Fibroblast of villous mesenchyme (primary cell): ENCODE data around the gene ABHD17A. TPM values are rescaled to one million over a fixed set of nuclear protein-coding genes. Genes with fewer than 3 reads are reported as not detected.

Source experiments
- DNase-seq: peaks from one replicate; pipeline ENCODE4 v3.0.0-alpha.2; 2010; ENCODE audit warnings: low read depth
- H3K4me3 ChIP-seq: 2 replicates; pipeline ENCODE4 v1.5.1; 2011; ENCODE audit warnings: low read depth, mild to moderate bottlenecking, low read length
- CTCF ChIP-seq: IDR thresholded peaks from 2 replicates; pipeline ENCODE4 v1.5.1; 2012; ENCODE audit warnings: low read depth, mild to moderate bottlenecking, low read length; ENCODE audit not compliant: insufficient read depth
- total RNA-seq: library from RNA; depleted of rRNA; stranded (reverse); fragments of >200 nt; gene quantifications from 2 replicates; pipeline ENCODE4 v1.2.3, GENCODE V29; 2012

The ABHD17A gene
- total RNA-seq, 1 donor = 45.8 TPM

- no peak for TF ChIP-seq CTCF
- DNase-seq = no peak
- H3K4me3 ChIP-seq = no peak overlapping the region
Observed at GRCh38 chr19:1851654-1852580, 33.4 kb downstream of the ABHD17A start.

GRCh38 chr19:1850809-1851653 lies 34.3 kb downstream of the ABHD17A start:
- H3K4me3 ChIP-seq = no peak overlapping the region
- no peak for DNase-seq
- no peak for TF ChIP-seq CTCF

- H3K4me3 ChIP-seq = no peak overlapping the region
- no peak for TF ChIP-seq CTCF
- no peak for DNase-seq
Observed at GRCh38 chr19:1849886-1850398, 35.4 kb downstream of the ABHD17A start.

- no peak for TF ChIP-seq CTCF
- no peak overlapping the region for H3K4me3 ChIP-seq
- DNase-seq = no peak
Observed at GRCh38 chr19:1849132-1849474, 36.2 kb downstream of the ABHD17A start.

- H3K4me3 ChIP-seq = peak within 1 kb of the TSS; percentile 94
- TF ChIP-seq CTCF = peak; percentile 87
- peak; percentile 96 for DNase-seq
Observed at GRCh38 chr19:1848399-1849131, 36.7 kb downstream of the ABHD17A start, which contains the start of gene REXO1. Gene REXO1 (minus strand): TSS chr19:1848483. CDS start chr19:1848358, 125 bp downstream.
